ENCODE measurements around the gene PAX2.
A peak's percentile ranks its signal among the peaks of the same experiment; 100 is the strongest.

The PAX2 gene

DNA sequence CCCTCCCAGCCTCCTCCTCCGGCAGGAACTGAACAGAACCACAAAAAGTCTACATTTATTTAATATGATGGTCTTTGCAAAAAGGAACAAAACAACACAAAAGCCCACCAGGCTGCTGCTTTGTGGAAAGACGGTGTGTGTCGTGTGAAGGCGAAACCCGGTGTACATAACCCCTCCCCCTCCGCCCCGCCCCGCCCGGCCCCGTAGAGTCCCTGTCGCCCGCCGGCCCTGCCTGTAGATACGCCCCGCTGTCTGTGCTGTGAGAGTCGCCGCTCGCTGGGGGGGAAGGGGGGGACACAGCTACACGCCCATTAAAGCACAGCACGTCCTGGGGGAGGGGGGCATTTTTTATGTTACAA lies 83.3 kb downstream of the PAX2 start:
- CTCF ChIA-PET = no interaction called here
- no peak for DNase-seq (ENCODE audit: low read depth, low spot score)
- no peak overlapping the region; the same call in 1 of the 2 replicates for H3K4me3 ChIP-seq (ENCODE audit: low read depth, low read length)

GRCh38 chr10:100829097-100829870 lies 83.9 kb downstream of the PAX2 start:
- no peak for DNase-seq (ENCODE audit: low read depth, low spot score)
- H3K4me3 ChIP-seq (ENCODE audit: low read depth, low read length) = peak overlapping the region; percentile 26
- ChIA-PET CTCF (no interaction called here), POLR2A (no interaction called here)
- TF ChIP-seq, protein P1, sequence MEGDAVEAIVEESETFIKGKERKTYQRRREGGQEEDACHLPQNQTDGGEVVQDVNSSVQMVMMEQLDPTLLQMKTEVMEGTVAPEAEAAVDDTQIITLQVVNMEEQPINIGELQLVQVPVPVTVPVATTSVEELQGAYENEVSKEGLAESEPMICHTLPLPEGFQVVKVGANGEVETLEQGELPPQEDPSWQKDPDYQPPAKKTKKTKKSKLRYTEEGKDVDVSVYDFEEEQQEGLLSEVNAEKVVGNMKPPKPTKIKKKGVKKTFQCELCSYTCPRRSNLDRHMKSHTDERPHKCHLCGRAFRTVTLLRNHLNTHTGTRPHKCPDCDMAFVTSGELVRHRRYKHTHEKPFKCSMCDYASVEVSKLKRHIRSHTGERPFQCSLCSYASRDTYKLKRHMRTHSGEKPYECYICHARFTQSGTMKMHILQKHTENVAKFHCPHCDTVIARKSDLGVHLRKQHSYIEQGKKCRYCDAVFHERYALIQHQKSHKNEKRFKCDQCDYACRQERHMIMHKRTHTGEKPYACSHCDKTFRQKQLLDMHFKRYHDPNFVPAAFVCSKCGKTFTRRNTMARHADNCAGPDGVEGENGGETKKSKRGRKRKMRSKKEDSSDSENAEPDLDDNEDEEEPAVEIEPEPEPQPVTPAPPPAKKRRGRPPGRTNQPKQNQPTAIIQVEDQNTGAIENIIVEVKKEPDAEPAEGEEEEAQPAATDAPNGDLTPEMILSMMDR (IDR thresholded peaks at IDR 0.05; ENCODE audit: insufficient read depth, low read length, missing control alignments) = no peak

More for the DNA sequence above, 83.3 kb downstream of the PAX2 start:
- POLR2A ChIA-PET = no interaction called here
- TF ChIP-seq, protein P1 (IDR thresholded peaks at IDR 0.05; ENCODE audit: insufficient read depth, low read length, missing control alignments) = no peak

- DNase-seq (ENCODE audit: low read depth, low spot score) = no peak
- TF ChIP-seq, protein P1 (IDR thresholded peaks at IDR 0.05; ENCODE audit: insufficient read depth, low read length, missing control alignments) = no peak
- ChIA-PET CTCF (no interaction called here), POLR2A (interaction anchor here (0.7 kb wide), 1 partner anchor 266 kb away, joined by 3 read pairs; no protein-coding TSS in a partner anchor)
- no peak overlapping the region for H3K4me3 ChIP-seq (ENCODE audit: low read depth, low read length)
Observed at GRCh38 chr10:100829933-100830727, 84.7 kb downstream of the PAX2 start.

- POLR2A ChIA-PET = interaction anchor here (0.7 kb wide), 1 partner anchor 267 kb away, joined by 3 read pairs; no protein-coding TSS in a partner anchor
- TF ChIP-seq, protein P1 (IDR thresholded peaks at IDR 0.05; ENCODE audit: insufficient read depth, low read length, missing control alignments) = no peak
- H3K4me3 ChIP-seq (ENCODE audit: low read depth, low read length) = no peak overlapping the region
- DNase-seq (ENCODE audit: low read depth, low spot score) = no peak
- CTCF ChIA-PET = no interaction called here
Observed at GRCh38 chr10:100830728-100831111, 85.3 kb downstream of the PAX2 start.

GRCh38 chr10:100831742-100832141 lies 86.4 kb downstream of the PAX2 start:
- ChIA-PET POLR2A (no interaction called here), CTCF (no interaction called here)
- no peak for DNase-seq (ENCODE audit: low read depth, low spot score)
- TF ChIP-seq, protein P1 (IDR thresholded peaks at IDR 0.05; ENCODE audit: insufficient read depth, low read length, missing control alignments) = no peak
- H3K4me3 ChIP-seq (ENCODE audit: low read depth, low read length) = no peak overlapping the region

DNA sequence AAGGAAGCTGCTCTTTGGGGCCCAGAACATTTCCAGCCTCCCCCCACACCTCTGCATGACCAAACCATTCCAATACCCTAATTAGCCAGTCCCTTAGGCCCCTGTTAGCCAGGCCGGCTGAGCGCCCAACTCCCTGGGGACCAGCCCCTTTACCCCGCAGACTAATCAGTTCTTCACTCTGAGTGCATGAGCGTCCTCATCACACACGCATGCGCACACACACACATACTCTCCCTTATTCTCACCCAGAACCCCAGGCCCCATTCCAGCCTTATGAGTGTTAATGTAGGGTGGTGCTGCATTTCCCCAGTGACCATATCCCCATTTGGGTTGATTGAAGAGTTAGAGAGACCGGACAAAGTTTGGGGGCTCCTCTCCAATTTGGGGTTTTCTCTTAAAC lies 90.4 kb downstream of the PAX2 start:
- TF ChIP-seq, protein P1 (IDR thresholded peaks at IDR 0.05; ENCODE audit: insufficient read depth, low read length, missing control alignments) = no peak
- ChIA-PET POLR2A (no interaction called here), CTCF (no interaction called here)
- DNase-seq (ENCODE audit: low read depth, low spot score) = no peak
- H3K4me3 ChIP-seq (ENCODE audit: low read depth, low read length) = no peak overlapping the region

Data from AG04449 (cell line).